IPS-20b (cell line): Measurements from ENCODE around the gene AAK1.

Experiments
- H3K27ac ChIP-seq: one replicate; pipeline ENCODE4 v1.5.1; 2013; ENCODE audit warnings: low read length
- H3K27me3 ChIP-seq: 2 replicates; pipeline ENCODE4 v1.6.1; 2013; ENCODE audit warnings: mild to moderate bottlenecking, low read length, inconsistent platforms; ENCODE audit not compliant: insufficient read depth
- H3K36me3 ChIP-seq: 2 replicates; pipeline ENCODE4 v1.6.1; 2013; ENCODE audit warnings: low read depth, mild to moderate bottlenecking, inconsistent platforms, low read length, moderate library complexity; ENCODE audit not compliant: insufficient read depth
- H3K4me1 ChIP-seq: 2 replicates; pipeline ENCODE4 v1.6.1; 2013; ENCODE audit warnings: mild to moderate bottlenecking, control low read depth, inconsistent platforms, low read length, moderate library complexity; ENCODE audit not compliant: insufficient read depth
- H3K4me3 ChIP-seq: 2 replicates; pipeline ENCODE4 v1.5.1; 2013; ENCODE audit warnings: mild to moderate bottlenecking, low read length, inconsistent platforms
- H3K9ac ChIP-seq: 2 replicates; pipeline ENCODE4 v1.6.1; 2013; ENCODE audit warnings: low read depth, mild to moderate bottlenecking, inconsistent platforms, low read length, moderate library complexity
- H3K9me3 ChIP-seq: 2 replicates; pipeline ENCODE4 v1.6.1; 2013; ENCODE audit warnings: mild to moderate bottlenecking, low read depth, low read length, inconsistent platforms; ENCODE audit not compliant: insufficient read depth

Gene AAK1

GRCh38 chr2:69474688-69475087, 168.9 kb downstream of the AAK1 start:
- Histone ChIP-seq H3K27me3 (no peaks in the 10 kb centered on the region), H3K9ac (no peak overlapping the region), H3K4me3 (no peak overlapping the region), H3K36me3 (no peaks in the 10 kb centered on the region), H3K9me3 (no peaks in the 10 kb centered on the region), H3K4me1 (peaks cover 4% of the 10 kb centered on the region; the same call in 1 of the 2 replicates), H3K27ac (no peak overlapping the region)

GRCh38 chr2:69471793-69472192, 171.7 kb downstream of the AAK1 start:
- Histone ChIP-seq H3K27ac (no peak overlapping the region), H3K9ac (no peak overlapping the region), H3K4me1 (no peaks in the 10 kb centered on the region), H3K27me3 (no peaks in the 10 kb centered on the region), H3K9me3 (no peaks in the 10 kb centered on the region), H3K36me3 (no peaks in the 10 kb centered on the region), H3K4me3 (no peak overlapping the region)

GRCh38 chr2:69470911-69471310, 172.6 kb downstream of the AAK1 start:
- Histone ChIP-seq H3K9me3 (no peaks in the 10 kb centered on the region), H3K9ac (no peak overlapping the region), H3K36me3 (peaks cover 2% of the 10 kb centered on the region), H3K27me3 (no peaks in the 10 kb centered on the region), H3K27ac (no peak overlapping the region), H3K4me3 (no peak overlapping the region), H3K4me1 (no peaks in the 10 kb centered on the region)

GRCh38 chr2:69469784-69470183, 173.8 kb downstream of the AAK1 start:
- no peak overlapping the region for H3K9ac ChIP-seq
- H3K4me3 ChIP-seq, result no peak overlapping the region
- H3K9me3 ChIP-seq, result no peaks in the 10 kb centered on the region
- peaks cover 9% of the 10 kb centered on the region for H3K36me3 ChIP-seq
- H3K27me3 ChIP-seq, result no peaks in the 10 kb centered on the region
- no peaks in the 10 kb centered on the region for H3K4me1 ChIP-seq
- H3K27ac ChIP-seq, result no peak overlapping the region

- Histone ChIP-seq H3K36me3 (peaks cover 9% of the 10 kb centered on the region), H3K4me3 (no peak overlapping the region), H3K4me1 (no peaks in the 10 kb centered on the region), H3K9ac (no peak overlapping the region), H3K27me3 (no peaks in the 10 kb centered on the region), H3K27ac (no peak overlapping the region), H3K9me3 (no peaks in the 10 kb centered on the region)
These were observed 174.2 kb downstream of the AAK1 start for GRCh38 chr2:69469375-69469774.

GRCh38 chr2:69466728-69467127, 176.8 kb downstream of the AAK1 start:
- Histone ChIP-seq H3K9me3 (no peaks in the 10 kb centered on the region), H3K27me3 (no peaks in the 10 kb centered on the region), H3K4me1 (no peaks in the 10 kb centered on the region), H3K27ac (no peak overlapping the region), H3K9ac (no peak overlapping the region), H3K36me3 (peaks cover 9% of the 10 kb centered on the region), H3K4me3 (no peak overlapping the region)

GRCh38 chr2:69465513-69466456, 177.8 kb downstream of the AAK1 start:
- H3K9ac ChIP-seq, result no peak overlapping the region
- H3K4me1 ChIP-seq, result no peaks in the 10 kb centered on the region
- H3K27me3 ChIP-seq, result no peaks in the 10 kb centered on the region
- H3K27ac ChIP-seq, result no peak overlapping the region
- H3K4me3 ChIP-seq, result no peak overlapping the region
- H3K36me3 ChIP-seq, result peaks cover 9% of the 10 kb centered on the region
- H3K9me3 ChIP-seq, result no peaks in the 10 kb centered on the region

- H3K9me3 ChIP-seq, result no peaks in the 10 kb centered on the region
- H3K4me1 ChIP-seq, result no peaks in the 10 kb centered on the region
- H3K27me3 ChIP-seq, result no peaks in the 10 kb centered on the region
- H3K4me3 ChIP-seq, result no peak overlapping the region
- H3K36me3 ChIP-seq, result peaks cover 9% of the 10 kb centered on the region
- no peak overlapping the region for H3K27ac ChIP-seq
- no peak overlapping the region for H3K9ac ChIP-seq
These were observed 179.0 kb downstream of the AAK1 start for GRCh38 chr2:69464575-69464974.

GRCh38 chr2:69462780-69463179, 180.8 kb downstream of the AAK1 start:
- H3K4me3 ChIP-seq, result no peak overlapping the region
- no peaks in the 10 kb centered on the region for H3K27me3 ChIP-seq
- H3K9me3 ChIP-seq, result no peaks in the 10 kb centered on the region
- H3K27ac ChIP-seq, result no peak overlapping the region
- peaks cover 9% of the 10 kb centered on the region for H3K36me3 ChIP-seq
- H3K4me1 ChIP-seq, result no peaks in the 10 kb centered on the region
- no peak overlapping the region for H3K9ac ChIP-seq

GRCh38 chr2:69461404-69461803, 182.1 kb downstream of the AAK1 start:
- H3K4me1 ChIP-seq, result no peaks in the 10 kb centered on the region
- no peak overlapping the region for H3K4me3 ChIP-seq
- H3K9me3 ChIP-seq, result no peaks in the 10 kb centered on the region
- H3K9ac ChIP-seq, result no peak overlapping the region
- no peak overlapping the region for H3K27ac ChIP-seq
- H3K27me3 ChIP-seq, result no peaks in the 10 kb centered on the region
- H3K36me3 ChIP-seq, result peaks cover 9% of the 10 kb centered on the region

GRCh38 chr2:69459936-69460335, 183.6 kb downstream of the AAK1 start:
- no peaks in the 10 kb centered on the region for H3K27me3 ChIP-seq
- H3K9ac ChIP-seq, result no peak overlapping the region
- no peaks in the 10 kb centered on the region for H3K9me3 ChIP-seq
- no peaks in the 10 kb centered on the region for H3K36me3 ChIP-seq
- no peak overlapping the region for H3K27ac ChIP-seq
- H3K4me3 ChIP-seq, result no peak overlapping the region
- H3K4me1 ChIP-seq, result no peaks in the 10 kb centered on the region

GRCh38 chr2:69456950-69457445, 186.5 kb downstream of the AAK1 start:
- Histone ChIP-seq H3K36me3 (no peaks in the 10 kb centered on the region), H3K27me3 (no peaks in the 10 kb centered on the region), H3K9ac (no peak overlapping the region), H3K4me1 (peaks cover 7% of the 10 kb centered on the region), H3K4me3 (no peak overlapping the region), H3K27ac (no peak overlapping the region), H3K9me3 (no peaks in the 10 kb centered on the region)
